MM.1S (cell line): Measurements from ENCODE around the gene CD101.

ENCODE experiments used
- DNase-seq: peaks from one replicate; pipeline ENCODE4 v3.0.0-alpha.2; 2015
- H2AFZ ChIP-seq: fragments of 300-600 bp; sonication (generic); 2 replicates; pipeline ENCODE4 v1.6.0; 2016; ENCODE audit warnings: antibody characterized with exemption, low read length
- H3F3A ChIP-seq: fragments of 300-600 bp; sonication (generic); 2 replicates; pipeline ENCODE4 v1.6.1; 2016; ENCODE audit warnings: mild to moderate bottlenecking, antibody characterized with exemption, low read length, moderate library complexity, mixed read lengths; ENCODE audit not compliant: insufficient read depth
- H3K27ac ChIP-seq: fragments of 300-600 bp; sonication (generic); 2 replicates; pipeline ENCODE4 v1.5.1; 2016; ENCODE audit warnings: mild to moderate bottlenecking, low read length
- H3K27me3 ChIP-seq: fragments of 300-600 bp; sonication (generic); replicated peaks from 2 replicates; pipeline ENCODE4 v1.6.0; 2016; ENCODE audit warnings: low read length; ENCODE audit not compliant: insufficient read depth
- H3K36me3 ChIP-seq: fragments of 300-600 bp; sonication (generic); replicated peaks from 2 replicates; pipeline ENCODE4 v1.6.1; 2016; ENCODE audit warnings: mild to moderate bottlenecking, low read length, mixed read lengths; ENCODE audit not compliant: insufficient read depth
- H3K4me1 ChIP-seq: fragments of 300-600 bp; sonication (generic); 2 replicates; pipeline ENCODE4 v1.6.1; 2016; ENCODE audit warnings: low read length, mixed read lengths
- H3K4me2 ChIP-seq: fragments of 300-600 bp; sonication (generic); 2 replicates; pipeline ENCODE4 v1.6.0; 2016; ENCODE audit warnings: low read depth, low read length
- H3K4me3 ChIP-seq: fragments of 300-600 bp; sonication (generic); 2 replicates; pipeline ENCODE4 v1.5.1; 2016; ENCODE audit warnings: low read length, mixed read lengths
- H3K79me2 ChIP-seq: fragments of 300-600 bp; sonication (generic); 2 replicates; pipeline ENCODE4 v1.6.1; 2016; ENCODE audit warnings: mixed run types, low read length, mixed read lengths
- H3K9ac ChIP-seq: fragments of 300-600 bp; sonication (generic); 2 replicates; pipeline ENCODE4 v1.6.1; 2016; ENCODE audit warnings: low read length, mixed read lengths
- H3K9me2 ChIP-seq: fragments of 300-600 bp; sonication (generic); replicated peaks from 2 replicates; pipeline ENCODE4 v1.6.1; 2016; ENCODE audit warnings: mild to moderate bottlenecking, low read length, mixed read lengths; ENCODE audit not compliant: insufficient read depth
- H3K9me3 ChIP-seq: fragments of 300-600 bp; sonication (generic); replicated peaks from 2 replicates; pipeline ENCODE4 v1.6.1; 2016; ENCODE audit warnings: mild to moderate bottlenecking, low read length, mixed read lengths; ENCODE audit not compliant: insufficient read depth
- H4K20me1 ChIP-seq: fragments of 300-600 bp; sonication (generic); 2 replicates; pipeline ENCODE4 v1.6.1; 2016; ENCODE audit warnings: mild to moderate bottlenecking, low read length, moderate library complexity, mixed read lengths; ENCODE audit not compliant: insufficient read depth
- CTCF ChIP-seq: fragments of 300-600 bp; sonication (generic); IDR thresholded peaks from 2 replicates; pipeline ENCODE4 v1.5.1; 2016; ENCODE audit warnings: antibody characterized with exemption, low read length, mixed read lengths
- EZH2 ChIP-seq: fragments of 300-600 bp; sonication (generic); optimal IDR thresholded peaks from 2 replicates; pipeline ENCODE3; 2017; ENCODE audit warnings: low read depth, mild to moderate bottlenecking, antibody characterized with exemption, low read length, mixed read lengths
- EZH2phosphoT487 ChIP-seq: fragments of 300-600 bp; sonication (generic); IDR thresholded peaks from 2 replicates; pipeline ENCODE4 v1.6.1; 2018; ENCODE audit warnings: antibody characterized with exemption, low read length

The CD101 gene

DNA sequence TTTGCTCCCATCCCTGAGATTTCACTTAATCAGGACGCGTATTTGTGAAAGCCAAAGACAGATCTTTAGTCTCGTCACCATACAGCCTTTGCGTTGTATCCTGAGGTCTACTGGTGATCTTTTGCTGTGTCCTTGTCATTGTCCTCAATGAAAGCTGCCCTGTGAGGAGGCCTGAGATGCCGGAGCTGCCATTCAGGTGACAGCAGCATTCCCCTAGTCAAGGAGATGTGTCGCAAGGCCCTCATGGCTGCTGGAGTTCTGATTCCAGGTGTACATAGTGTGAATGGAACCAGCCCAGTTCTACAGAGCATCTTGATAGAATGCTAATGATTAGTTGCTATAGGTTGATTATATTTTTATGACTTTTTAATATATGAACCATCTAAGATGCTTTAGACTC, 82.7 kb downstream of the CD101 start:
- no peak overlapping the region for H3K4me2 ChIP-seq
- no peaks in the 10 kb centered on the region for H3K9me2 ChIP-seq
- no peaks in the 10 kb centered on the region for H3K4me1 ChIP-seq
- TF ChIP-seq EZH2 (no peak), CTCF (no peak), EZH2phosphoT487 (no peak)
- H4K20me1 ChIP-seq, result no peaks in the 10 kb centered on the region
- no peak for DNase-seq
- no peaks in the 10 kb centered on the region for H3K79me2 ChIP-seq
- H2AFZ ChIP-seq, result no peak overlapping the region
- no peaks in the 10 kb centered on the region for H3K9me3 ChIP-seq
- H3K4me3 ChIP-seq, result no peak overlapping the region
- no peak overlapping the region for H3K27ac ChIP-seq
- H3F3A ChIP-seq, result no peaks in the 10 kb centered on the region
- no peak overlapping the region for H3K9ac ChIP-seq
- no peaks in the 10 kb centered on the region for H3K36me3 ChIP-seq
- no peaks in the 10 kb centered on the region for H3K27me3 ChIP-seq
